ENCODE measurements around the gene NPTX1.
A peak's percentile ranks its signal among the peaks of the same experiment; 100 is the strongest.

Gene NPTX1

GRCh38 chr17:80424261-80424660, 52.1 kb downstream of the NPTX1 start:
- no peak for DNase-seq

DNA sequence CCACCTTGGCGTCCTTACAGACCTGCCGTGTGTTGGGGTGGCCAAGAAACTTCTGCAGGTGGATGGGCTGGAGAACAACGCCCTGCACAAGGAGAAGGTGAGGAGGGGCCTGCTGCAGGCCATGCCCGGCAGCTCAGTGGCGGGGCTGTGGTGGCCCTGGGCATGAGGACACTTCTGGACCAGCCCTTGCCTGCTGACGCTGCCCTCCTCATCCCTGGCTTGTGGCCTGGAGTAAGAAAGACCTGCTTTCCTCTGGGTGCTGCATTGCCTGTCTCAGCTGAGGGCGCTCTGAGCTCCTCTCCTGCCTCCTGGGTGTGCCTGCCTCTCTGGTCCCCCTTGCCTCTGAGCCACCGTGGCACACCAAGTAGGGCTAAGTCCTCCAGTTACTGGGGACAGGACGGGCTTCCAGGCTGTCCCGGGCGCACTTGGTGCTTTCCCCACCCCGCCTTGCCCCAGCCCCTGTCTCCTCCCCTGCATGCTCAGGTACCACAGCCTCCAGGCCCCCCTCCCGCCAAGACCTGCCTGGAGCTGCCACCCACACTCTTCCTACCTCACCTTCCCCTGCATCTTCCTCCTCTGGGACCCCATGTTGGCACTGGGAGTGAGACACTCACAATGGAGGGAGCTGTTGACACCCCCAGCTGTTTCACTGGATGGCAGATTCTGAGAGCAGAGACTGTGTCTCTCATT, 52.7 kb downstream of the NPTX1 start:
- DNase-seq: no peak

DNA sequence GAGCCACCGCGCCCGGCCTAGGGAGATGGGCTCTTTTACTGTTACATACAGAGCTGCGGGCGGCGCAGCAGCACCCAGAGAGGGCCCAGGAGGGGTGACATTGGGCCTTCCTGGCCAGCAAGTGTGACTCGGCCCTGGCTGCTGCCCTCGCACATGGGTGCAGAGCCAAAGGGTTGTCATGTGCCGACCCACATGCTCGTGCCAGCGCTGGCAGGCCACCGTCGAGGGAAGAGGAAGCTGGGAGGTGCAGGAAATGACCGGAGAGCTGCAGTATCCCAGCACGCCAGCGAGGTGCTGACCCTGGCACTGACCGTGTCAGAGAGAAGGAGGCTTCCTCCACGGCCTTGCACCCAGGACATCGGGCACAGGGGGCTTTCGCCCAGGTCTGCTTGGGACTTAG, 53.4 kb downstream of the NPTX1 start:
- DNase-seq: no peak

GRCh38 chr17:80422276-80422675, 54.1 kb downstream of the NPTX1 start:
- peak; percentile 51 for DNase-seq

DNA sequence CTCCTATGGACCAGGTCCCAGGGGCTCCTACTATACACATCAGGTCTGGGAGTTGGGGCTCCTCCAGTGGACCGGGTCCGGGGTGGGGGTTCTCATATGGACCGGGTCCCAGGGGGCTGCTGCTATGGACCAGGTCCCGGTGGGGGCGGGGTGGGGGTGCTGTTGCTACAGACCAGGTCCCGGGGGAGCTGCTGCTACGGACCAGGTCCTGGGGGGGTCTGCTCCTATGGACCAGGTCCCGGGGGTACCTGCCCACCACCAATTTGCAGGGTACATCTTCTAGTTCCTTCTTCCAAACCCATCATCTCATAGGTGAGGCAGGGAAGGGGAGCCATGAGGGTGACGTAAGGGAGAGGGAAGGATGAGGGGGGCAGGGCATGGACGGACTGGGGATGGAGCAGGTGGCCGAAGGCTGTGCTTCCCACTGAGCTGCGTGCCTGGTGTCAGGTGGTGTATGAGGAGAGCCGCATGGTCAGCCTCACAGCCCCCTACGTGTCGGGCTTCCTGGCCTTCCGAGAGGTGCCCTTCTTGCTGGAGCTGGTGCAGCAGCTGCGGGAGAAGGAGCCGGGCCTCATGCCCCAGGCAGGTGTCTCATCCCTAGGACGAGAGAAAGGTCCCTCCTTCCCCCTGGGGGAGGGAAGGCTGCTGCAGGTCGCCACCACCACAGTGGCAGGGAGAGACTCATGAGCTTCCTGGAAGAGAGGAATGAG, 54.9 kb downstream of the NPTX1 start:
- peak; percentile 25 for DNase-seq

GRCh38 chr17:80419255-80419654, 57.2 kb downstream of the NPTX1 start:
- DNase-seq: no peak

GRCh38 chr17:80418589-80418988, 57.8 kb downstream of the NPTX1 start:
- no peak for DNase-seq

Data from NCI-H2029 (cell line).